Stimulated activated CD4-positive, alpha-beta T cell treated with anti-CD3 and anti-CD28 coated beads, Interleukin-4, amount 100 ng/mL, for 48 hours (primary cell): ENCODE results near the gene MARK2.
"Not testable (repeated sequence)": the region's sequence is repeated elsewhere in the genome, so short reads cannot be mapped to it uniquely, and the experiment has no call there.

Source experiments
- DNase-seq, 2 donors: peaks; one replicate each; pipeline ENCODE4 v3.0.0-alpha.2; 2020; ENCODE audit warnings: low read depth in 2 of 2

MARK2 gene

DNA sequence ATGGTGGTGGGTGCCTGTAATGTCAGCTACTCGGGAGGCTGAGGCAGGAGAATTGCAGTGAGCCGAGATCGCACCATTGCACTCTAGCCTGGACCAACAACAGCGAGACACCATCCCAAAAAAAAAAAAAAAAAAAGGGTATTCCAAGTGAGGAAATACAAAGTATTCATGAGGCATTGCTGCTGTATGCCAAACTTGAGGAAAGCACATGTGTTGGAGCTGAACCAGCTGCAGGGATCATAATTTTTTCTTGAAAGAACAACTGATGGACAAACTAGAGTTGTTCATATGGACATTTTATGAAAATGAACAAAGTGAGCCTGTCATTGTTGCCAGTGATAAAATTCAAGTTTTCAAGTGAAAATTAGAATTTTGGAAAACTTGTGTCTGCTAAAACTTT is 15.8 kb downstream of the MARK2 start:
- DNase-seq: no peak

DNA sequence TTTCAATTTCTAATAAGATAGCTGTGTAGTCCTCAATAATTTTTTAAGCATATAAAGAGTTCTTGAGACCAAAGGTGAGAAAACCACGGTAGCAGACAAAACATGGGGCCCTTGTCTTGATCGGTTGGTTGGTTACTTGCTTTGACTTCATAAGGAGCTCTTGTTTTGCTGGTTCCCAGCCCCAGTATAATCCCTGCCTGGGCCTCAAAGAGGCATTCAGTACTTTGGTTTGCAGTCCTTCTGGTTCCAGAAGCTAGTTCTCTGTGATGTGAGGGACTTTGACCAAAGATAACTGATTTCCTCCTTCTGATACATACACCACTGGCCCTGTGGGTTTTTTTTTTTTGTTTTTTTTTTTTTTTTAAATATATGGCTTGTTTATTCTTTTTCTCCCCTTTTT is 17.1 kb downstream of the MARK2 start:
- DNase-seq: no peak

DNA sequence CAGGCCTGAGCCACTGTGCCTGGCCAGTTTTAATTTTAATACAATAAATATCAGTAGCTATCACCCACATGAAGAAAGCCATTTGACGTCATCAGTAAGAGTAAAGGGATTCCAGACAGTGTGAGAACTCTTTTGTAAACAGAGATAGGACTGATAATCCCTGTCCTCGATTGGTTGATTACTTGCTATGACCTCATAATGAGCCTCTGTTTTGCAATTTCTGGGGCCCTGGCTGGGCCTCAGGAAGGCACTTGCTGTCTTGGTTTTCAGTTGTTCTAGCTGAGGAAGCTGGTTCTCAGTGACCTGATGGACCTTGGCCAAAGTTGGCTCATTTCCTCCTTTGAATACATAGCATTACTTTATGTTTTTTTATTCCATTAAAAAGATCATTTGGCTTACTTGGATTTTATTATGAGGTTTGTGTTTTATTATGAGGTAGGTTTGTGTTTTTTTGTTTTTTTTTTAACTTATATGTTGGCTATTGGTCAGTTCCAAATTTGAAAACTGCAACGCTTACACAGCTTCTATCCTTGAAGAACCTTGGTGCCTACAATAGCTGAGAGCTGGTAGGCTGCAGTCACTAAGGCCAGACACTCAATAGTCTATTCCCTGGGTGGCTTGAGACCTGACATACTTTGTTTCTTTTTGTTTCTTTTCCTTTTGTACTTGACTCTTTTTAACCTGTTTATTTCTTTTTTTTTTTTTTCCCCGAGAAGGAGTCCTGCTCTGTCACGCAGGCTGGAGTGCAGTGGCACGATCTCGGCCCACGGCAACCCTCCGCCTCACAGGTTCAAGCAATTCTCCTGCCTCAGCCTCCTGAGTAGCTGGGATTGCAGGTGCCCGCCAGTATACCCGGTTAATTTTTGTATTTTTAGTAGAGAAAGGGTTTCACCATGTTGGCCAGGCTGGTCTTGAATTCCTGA is 20.0 kb downstream of the MARK2 start:
- DNase-seq: no peak

DNA sequence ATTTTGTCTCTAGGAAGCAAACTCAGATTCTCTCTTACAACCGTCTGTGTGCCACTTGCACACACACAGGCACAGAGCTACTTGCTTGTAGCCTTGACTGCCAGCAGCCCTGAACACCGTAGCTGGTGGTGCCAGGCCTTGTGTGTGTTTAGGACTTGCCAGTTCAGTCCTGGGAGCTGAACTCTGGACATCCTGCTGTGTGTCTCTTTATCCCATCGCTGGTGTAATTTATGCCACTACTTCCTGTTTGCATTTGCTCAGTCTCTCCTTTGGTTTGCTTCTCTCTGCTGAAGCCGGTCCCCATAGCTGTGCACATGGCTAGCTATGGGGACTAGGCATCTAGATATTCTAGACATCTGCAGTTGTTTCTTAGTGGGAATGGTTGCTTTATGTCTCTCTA is 24.0 kb downstream of the MARK2 start:
- no peak for DNase-seq

DNA sequence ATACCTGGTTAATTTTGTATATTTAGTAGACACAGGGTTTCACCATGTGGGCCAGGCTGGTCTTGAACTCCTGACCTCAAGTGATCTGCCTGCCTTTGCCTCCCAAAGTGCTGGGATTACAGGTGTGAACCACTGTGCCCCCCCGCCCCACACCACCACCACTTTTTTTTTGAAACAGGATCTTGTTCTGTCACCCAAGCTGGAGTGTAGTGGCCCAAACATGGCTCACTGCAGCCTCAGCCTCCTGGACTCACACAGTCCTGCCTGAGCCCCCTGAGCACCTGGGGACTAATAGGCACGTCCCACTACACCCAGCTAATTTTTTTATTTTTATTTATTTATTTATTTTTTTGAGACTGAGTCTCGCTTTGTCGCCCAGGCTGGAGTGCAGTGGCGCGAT is 24.7 kb downstream of the MARK2 start:
- not testable (repeated sequence) for DNase-seq

DNA sequence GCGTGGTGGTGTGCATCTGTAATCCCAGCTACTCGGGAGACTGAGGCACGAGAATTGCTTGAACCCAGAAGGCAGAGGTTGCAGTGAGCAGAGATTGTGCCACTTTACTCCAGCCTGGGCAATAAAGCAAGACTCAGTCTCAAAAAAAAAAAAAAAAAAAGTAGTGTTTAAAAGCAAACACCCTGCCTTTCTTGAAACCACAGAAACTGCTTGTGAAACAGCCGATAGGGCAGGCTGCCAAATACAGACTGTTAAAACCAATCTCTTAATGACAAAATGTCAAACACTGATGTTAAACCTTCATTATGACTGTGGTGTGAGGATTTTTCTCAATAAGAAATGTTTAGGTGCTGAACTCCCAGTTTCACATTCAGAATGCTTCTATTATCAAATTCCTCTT is 27.3 kb downstream of the MARK2 start:
- peak; percentile 72 to 73 for DNase-seq

DNA sequence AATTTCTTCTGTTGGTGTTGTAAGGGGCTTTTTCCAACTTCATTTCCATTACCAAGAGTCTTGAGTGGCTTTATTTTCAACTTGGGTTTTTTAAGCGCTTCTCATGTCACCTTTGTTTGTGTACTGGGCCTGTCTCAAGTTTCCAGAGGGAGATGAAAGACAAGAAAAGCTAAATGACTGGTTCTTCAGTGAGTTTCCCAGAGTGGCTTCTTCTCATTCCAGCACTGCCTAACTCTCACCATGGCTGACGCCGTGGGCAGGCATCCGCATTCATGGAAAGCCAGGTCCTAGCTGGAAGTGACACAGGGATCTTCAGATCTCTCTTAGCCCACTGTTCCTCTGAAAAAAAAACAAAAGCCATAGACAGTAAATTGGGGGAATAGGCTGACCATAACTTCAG is 28.6 kb downstream of the MARK2 start:
- DNase-seq: no peak

DNA sequence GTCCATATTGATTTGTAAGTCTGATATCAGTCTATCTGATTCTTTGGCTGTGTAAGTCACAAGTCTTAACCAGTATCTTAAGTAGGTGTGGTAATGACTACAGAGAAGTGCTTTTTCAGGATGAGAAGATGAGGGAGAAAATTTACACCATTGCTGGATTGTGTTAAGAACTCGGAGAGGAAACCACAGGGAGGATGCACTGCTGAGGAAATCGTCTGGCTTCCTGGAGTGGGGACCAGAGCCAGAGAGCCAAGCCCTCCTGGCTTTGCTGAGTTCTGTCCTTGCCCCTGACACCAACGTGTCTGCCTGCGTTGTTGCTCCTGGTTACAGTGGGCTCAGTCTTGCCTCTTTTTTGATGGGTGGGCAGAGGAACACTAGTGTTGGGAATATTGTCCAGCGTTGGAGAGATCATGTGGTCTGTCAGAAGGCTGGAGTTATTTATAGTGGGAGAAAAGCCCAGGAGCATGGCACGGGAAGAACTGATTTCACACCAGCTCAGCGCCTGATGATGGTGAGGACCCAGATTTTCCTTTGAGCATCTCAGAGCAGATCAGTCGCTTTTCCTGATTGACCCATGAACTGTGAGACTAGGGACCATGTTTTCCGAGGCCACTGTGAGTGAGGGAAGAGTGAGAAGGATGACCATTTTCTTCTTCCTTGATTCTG is 29.6 kb downstream of the MARK2 start:
- DNase-seq: no peak

DNA sequence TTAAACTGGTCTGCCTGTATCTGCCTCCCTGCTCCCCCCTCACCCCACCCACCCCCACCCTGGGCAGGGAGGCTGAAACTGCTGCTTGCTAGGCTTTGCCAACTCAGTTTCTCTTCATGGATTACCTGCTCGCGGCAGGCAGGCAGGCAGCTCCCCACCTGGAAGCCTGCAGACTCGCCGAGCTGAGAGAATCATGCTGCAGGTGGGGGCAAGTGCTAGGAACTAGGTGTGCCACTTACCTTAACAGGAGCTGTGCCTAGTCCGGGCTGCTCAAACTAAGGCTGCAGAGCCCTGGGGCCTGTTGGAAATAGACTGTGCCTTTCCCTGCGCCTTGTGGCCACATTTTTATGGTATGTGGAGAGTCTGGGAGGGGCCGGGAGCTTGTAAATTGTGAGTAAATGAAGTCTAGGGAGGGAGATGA is 30.3 kb downstream of the MARK2 start:
- no peak for DNase-seq

DNA sequence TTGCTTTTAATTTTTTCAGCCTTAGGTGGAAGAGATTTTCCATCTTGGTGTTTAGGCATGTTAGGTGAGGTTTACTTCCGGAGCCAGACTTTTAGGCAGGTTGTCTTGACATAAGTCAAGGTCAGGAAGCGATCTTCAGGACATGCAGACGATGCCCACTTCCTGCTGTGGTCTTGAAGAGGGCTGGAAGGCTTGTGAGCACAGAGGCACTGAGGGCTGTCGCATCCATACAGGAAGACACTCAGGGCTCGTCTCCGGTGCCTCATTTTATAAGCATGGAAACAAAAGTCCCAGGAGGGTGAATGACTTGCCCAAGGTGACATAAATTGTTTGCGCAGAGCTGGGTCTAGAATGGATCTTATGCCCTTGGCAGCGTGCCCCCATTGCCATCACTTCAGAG is 30.8 kb downstream of the MARK2 start:
- no peak for DNase-seq

DNA sequence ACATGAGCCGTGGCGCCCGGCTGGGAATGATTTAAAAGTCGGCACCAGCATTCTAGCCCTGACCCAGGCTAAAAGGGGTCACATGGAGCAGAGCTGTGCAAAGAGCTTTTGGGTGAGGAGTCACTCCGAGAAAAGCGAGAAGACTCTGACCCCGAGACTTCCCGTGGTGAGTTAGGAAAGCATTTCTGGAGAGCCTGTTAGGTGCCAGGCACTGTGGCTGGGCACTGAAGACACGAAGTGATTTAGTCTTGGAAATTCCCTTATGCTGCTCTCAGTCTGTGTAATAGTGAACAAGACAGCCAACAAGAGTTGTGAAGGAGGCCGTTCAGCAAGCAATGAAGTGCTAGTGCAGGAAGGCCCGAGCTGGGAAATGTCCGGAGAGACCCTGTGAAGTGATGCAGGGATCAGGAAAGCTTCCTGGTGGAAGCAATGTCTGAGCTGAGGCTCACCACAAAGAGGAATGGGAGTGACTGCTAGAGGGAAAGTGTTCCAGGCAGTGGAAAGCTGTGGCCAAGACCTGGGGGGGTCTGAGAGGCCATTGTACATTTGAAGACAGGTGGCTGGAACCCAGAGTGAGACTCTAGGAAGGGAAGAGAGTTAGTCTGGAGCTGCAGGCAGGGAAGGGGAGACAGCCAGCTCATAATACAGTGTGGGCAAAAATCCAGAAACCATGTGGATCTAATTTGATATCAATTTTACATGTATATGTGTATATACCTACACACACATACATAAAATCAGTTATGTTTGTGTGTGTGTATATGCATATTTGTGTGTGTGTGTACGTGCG is 31.6 kb downstream of the MARK2 start:
- no peak for DNase-seq

DNA sequence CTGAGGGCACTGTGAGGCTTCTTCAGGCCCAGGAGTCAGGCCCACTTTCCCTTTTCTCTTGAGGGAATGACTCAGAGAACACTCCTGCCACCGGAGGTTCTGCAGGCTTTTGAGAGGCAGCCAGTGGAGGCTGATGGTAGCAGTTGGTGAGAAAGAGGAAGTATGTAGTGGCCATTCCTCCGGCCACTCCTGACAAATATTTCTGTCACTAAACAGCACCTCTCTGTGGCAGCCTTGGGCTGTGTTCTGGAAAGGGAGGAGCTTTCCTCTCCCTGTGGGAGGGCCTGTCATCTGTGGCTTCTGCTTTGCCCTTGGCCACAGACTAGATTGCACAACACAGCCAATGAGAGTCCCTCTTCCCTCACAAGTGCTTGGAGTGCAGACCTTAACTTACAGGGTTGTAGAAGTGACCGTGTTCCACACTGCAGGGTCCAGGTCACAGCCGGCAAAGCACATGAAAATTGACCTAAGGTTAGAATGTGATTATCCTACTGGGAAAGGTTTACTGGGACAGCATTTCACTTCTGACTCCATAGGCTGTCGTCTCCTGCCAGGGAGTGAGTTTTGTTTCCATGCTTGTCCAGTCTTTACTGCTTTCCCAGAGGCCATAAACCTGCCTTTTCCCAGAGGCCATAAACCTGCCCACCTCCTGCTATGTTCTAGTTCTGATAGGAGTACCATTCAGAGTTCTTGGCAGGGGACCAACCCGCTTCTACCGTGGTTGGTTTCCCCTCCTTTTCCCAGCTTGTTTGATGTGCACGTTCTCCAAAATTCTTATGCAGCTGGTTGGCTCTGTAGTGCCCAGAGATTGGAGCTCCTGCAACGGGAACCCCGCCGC is 33.3 kb downstream of the MARK2 start:
- DNase-seq: peak in 1 of 2 donors; percentile 24

DNA sequence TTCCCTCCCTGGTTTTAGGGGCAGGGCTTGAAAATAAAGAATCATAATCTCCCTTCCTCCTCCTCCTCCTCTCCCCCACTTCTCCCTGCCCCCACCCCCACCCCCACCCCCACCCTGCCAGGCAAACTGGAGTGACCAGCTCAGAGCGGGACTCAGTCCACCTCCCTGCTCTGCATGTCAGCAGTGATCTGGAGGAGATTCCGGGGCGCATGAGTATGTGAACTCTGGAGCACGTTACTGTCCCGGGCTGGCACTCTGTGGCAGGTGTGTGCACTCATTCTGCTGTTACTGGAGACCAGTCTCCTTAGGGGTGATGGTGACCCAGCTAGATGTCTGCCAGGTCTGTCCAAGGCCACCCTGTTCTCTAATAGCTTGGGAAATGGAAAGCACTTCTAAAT is 33.9 kb downstream of the MARK2 start:
- DNase-seq: no peak

DNA sequence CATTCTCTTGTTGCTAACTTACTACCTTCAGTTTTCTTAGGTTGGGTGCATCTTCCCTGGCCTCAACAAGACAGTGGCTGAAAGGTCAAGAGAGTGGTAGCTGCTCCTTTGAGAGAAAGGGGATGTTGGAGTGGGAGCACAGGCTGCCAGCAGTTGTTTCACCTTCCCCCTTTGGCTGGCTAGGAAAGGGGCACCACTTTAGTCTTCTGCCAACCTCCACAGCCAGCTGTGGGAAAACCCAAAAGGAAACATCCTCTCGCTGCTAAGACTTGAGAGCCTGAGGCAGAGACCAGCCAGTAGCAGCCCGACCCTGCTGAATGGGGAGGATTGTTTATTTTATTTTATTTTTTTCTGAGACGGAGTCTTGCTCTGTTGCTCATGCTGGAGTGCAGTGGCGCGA is 34.4 kb downstream of the MARK2 start:
- no peak for DNase-seq

DNA sequence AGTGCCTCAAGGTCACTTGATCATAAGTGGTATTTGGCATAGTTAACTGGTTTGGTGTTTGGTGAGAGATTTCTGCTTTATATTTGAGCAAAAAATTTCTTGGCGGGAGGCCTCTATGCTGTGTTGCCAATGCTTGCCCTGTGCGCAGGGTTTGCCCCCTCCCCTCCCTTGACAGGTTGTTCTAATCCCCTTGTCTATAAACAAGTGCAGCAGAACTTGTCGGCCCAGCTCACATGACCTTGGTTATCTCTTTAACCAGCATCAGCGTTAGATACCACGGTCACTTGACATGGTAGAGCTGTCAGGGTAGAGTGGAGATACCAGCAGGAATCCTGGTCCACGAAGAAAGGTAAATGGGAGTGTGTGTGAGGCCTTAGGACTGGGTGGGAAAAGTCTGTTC is 35.6 kb downstream of the MARK2 start:
- DNase-seq: no peak

DNA sequence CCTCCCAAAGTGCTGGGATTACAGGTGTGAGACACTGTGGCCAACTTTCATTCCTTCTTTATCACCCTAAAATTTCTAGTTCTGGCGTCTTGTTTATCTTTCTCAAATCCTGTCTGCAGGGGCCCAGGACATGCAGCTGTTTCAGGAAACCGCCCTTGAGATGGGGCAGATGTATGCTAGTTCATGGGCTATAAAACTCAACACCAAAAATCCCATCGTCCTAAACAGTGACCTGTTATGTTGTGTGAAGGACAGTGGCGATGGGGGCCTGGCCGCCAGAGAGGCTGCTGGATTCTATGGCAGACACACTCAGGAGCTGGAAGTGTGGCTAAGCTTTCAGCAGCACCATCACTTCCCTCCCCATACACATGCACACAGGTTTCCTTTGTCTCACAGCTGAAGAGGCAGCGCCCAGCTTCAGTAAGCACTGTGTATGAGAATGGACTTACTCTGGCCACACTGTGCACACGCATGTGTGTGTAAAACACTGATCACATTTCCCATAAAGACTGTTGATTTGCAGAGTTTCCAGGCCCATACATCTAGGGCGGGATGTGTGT is 36.7 kb downstream of the MARK2 start:
- DNase-seq: no peak

DNA sequence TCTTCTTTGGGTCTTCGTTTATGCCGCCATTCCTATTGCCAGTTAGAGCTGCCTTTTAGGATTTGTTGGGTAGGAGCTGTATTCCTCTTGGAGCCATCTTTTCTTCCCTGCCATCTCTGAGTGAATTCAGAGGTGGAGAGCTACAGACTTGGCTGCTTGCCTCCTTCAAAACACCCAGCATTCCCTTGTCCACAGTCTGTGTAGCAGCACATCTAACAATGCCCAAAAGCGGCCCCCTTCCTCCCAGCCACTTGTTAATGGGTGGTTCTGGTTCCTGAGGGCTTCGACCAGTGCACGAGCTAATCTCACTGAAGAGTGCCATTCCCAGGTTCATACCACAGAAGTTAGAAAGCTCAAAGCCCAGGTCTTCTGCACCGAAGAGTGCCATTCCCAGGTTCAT is 37.7 kb downstream of the MARK2 start:
- no peak for DNase-seq

DNA sequence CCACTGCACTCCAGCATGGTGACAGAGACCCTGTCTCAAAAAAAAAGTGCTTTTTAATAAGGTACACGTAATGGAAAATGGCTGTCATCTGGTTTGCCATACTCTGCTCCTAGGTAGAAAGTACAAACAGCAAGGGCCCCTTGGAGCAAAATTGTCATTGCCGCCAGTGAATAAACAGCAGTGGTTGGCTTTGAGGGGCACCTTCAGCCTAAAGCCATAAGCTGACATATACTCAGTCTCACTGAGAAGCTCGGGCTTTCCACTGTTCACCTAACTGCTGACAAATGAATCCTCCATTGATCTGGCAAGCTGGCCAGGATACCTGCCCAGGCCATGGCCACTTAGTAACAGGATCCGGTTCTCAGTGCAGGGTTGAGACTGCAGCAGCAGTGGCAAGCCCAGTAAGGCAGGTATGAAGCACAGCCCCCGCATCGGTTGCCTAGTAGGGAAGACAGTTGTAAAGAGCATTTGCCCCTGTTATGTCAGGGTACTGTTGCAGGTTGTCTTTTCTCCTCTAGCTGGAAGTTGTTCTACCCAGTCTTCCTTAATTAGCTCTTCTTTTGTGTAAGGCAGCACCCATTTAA is 38.8 kb downstream of the MARK2 start:
- DNase-seq: no peak

DNA sequence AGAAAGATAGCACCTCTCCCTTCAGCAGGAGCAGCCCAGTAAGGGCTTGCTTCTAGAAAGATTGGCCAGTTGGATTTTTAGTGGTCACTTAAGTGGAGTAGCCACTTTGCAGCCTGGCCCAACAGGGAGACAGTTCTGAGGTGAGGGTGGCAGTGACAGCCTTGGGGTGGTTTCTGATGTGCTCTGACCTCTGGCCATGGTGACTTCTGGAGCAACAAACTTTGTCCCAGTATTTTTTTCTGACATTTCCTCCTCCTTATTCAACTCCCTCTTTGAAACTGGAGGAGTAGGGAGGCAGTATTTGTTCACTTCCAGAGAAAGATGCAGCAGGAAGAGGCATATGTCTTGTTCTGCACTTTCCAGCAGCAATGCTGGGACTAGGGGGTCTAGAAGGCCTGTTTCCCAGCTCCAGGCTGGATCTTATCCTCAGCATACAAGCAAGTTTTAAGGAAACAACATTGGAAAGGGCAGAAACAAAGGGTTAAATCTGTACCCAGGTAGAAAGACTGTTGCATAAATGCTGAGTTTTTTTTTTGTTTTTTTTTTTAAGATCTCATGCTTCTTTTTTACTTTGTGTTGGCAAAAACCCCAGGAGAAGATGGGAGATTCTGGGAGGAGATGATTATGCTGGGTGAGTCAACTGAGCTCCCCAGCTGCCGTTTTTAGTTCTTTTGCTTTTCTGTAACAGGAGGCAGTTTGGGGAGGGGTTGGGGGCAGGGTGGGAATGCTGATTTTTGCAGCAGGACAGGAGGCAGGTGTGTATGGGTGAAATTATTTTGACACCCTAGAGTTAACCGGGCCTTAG is 40.9 kb downstream of the MARK2 start:
- DNase-seq: no peak

DNA sequence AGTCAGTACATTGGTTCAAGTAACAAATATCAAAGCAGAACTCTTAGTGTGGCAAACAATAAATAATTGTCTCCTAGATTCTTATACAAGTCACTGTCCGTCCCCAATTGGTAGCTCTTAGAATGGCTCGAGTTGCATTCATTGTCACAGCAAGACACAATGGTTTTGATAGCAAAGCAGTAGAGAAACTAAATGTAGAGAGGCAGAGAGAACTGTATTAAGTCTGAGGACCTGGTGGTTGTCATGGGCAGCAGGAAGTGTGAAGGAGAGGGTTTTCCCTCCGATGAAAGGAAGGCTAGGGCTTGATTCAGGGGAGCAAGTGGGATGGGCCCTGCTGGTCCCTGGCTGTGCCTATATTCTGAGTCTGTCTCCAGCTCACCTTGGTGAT is 41.5 kb downstream of the MARK2 start:
- no peak for DNase-seq
